Ovary (tissue), 9 donors: ENCODE data around the gene SLC6A1. TPM values are rescaled to one million over a fixed set of nuclear protein-coding genes. Genes with fewer than 3 reads are reported as not detected.
A peak's percentile ranks its signal among the peaks of the same experiment; 100 is the strongest.

ENCODE experiments used
- DNase-seq, 5 donors: peaks; one replicate each; pipeline ENCODE4 v3.0.0-alpha.2; 2019 to 2020
- H3K27ac ChIP-seq, 2 donors: fragments of 200-600 bp; one replicate each; pipeline versions ENCODE4 v1.5.1 to v1.8.0; 2019 to 2022
- H3K27me3 ChIP-seq: fragments of 200-600 bp; one replicate; pipeline ENCODE4 v1.8.0; 2022
- H3K36me3 ChIP-seq: fragments of 200-600 bp; sonication (generic); one replicate; pipeline ENCODE4 v1.5.1; 2019
- H3K4me1 ChIP-seq: one replicate; pipeline ENCODE4 v1.8.1; 2013; ENCODE audit warnings: mild to moderate bottlenecking, moderate library complexity; ENCODE audit not compliant: insufficient read depth
- H3K4me3 ChIP-seq: fragments of 200-600 bp; sonication (generic); one replicate; pipeline ENCODE4 v1.5.1; 2017
- H3K9me3 ChIP-seq, 2 donors: fragments of 200-600 bp in 1 of 2; sonication (generic) in 1 of 2; one replicate each; pipeline versions ENCODE4 v1.5.1 to v1.8.1; 2013 to 2019; ENCODE audit warnings: mild to moderate bottlenecking in 1 of 2, moderate library complexity in 1 of 2
- EP300 ChIP-seq: sonication (generic); formaldehyde crosslinking; IDR thresholded peaks from one replicate; pipeline ENCODE4 v1.6.1; 2017; ENCODE audit warnings: antibody characterized with exemption
- POLR2A ChIP-seq: fragments of 450-650 bp; IDR thresholded peaks from one replicate; pipeline ENCODE4 v1.6.1; 2017; ENCODE audit warnings: antibody characterized with exemption, mild to moderate bottlenecking, moderate library complexity
- WGBS, 3 donors: extraction: QIAGEN DNeasy Blood & Tissue Kit in 1 of 3; methylation state at CpG; one replicate each; pipeline versions ENCODE4 v1.1.5 to v1.1.7; 2013 to 2017; 5-methylcytosine and 5-hydroxymethylcytosine counted together
- intact Hi-C, 4 donors: fragments of 100-400 bp; cut with DNase I; formaldehyde crosslinking; loops; one replicate each; pipeline versions ENCODE4 v1.11.0 to v1.15.1; 2022 to 2023
- polyA plus RNA-seq, 2 donors: library from polyadenylated mRNA; stranded (reverse); fragments of 200-250 nt in 1 of 2; fragments of 350-450 nt in 1 of 2; fragmentation: Illumina TruSeq in 1 of 2; extraction: RNeasy Lipid Tissue Mini Kit (QIAGEN cat#74804) in 1 of 2; gene quantifications; one replicate each; pipeline ENCODE4 v1.2.3, GENCODE V29; 2013 to 2014
- total RNA-seq, 7 donors: library from RNA; depleted of rRNA in 2 of 7; stranded (reverse); fragments of >200 nt in 2 of 7; fragmentation: NEBNext Ultra II Directional in 3 of 7; extraction: Animal tissue kit (Norgen Biotek cat#: 25700) in 3 of 7; gene quantifications; one replicate each; pipeline versions ENCODE4 v1.1.0 to v1.2.4, GENCODE V29; 2016 to 2023
- TF ChIP-seq, protein P1 (sequence below), 3 donors: fragments of 450-650 bp in 2 of 3; fragments of 200-600 bp in 1 of 3; IDR thresholded peaks; one replicate each; pipeline versions ENCODE4 v1.5.1 to v1.8.0; 2016 to 2022; ENCODE audit warnings: antibody characterized with exemption in 3 of 3, mild to moderate bottlenecking in 1 of 3
- donor health status: DM: no; HTN: no; CAD: no; lungs with moderate emphysema.
- donor health status: DM: no; HTN: no; CAD: no.
- donor health status: Bipolar disorder and iron deficiency.
- donor health status: DM: yes; HTN: yes; CAD: no.
- donor health status: DM: no; HTN: no; CAD: no.
- donor health status: DM: yes; HTN: yes; CAD: no.

SLC6A1 gene
- total and polyA plus RNA-seq, 9 donors = 0.23 to 3.3 (median 1.2) TPM

DNA sequence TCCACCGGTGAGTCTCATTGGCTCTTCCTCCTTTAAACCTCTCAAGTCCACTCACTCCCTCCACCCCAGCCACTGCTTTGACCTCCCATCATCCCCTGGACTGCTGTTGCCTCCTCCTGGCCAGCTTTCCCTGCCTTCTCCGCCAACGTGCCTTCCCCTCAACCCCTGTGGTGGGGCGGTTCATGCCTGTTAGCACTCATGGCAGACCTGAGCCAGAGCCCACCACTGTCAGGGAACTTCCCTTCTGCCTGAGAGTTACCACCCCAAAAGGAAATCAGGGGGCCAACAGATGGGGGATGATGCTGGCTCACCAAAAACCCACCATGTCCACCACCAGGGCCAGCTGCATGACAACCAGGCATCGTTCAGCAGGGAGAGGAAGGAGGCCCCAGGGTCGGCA, 44.2 kb upstream of the SLC6A1 start:
- Histone ChIP-seq H3K27ac (no peak overlapping the region), H3K4me1 (no peaks in the 10 kb centered on the region), H3K36me3 (no peaks in the 10 kb centered on the region), H3K9me3 (no peaks in the 10 kb centered on the region), H3K27me3 (no peaks in the 10 kb centered on the region), H3K4me3 (no peak overlapping the region)
- intact Hi-C loops = loop anchor here in 1 of 4 donors (5.0 kb wide), 1 partner anchor 109 kb away; no protein-coding TSS in a partner anchor
- TF ChIP-seq, protein P1, sequence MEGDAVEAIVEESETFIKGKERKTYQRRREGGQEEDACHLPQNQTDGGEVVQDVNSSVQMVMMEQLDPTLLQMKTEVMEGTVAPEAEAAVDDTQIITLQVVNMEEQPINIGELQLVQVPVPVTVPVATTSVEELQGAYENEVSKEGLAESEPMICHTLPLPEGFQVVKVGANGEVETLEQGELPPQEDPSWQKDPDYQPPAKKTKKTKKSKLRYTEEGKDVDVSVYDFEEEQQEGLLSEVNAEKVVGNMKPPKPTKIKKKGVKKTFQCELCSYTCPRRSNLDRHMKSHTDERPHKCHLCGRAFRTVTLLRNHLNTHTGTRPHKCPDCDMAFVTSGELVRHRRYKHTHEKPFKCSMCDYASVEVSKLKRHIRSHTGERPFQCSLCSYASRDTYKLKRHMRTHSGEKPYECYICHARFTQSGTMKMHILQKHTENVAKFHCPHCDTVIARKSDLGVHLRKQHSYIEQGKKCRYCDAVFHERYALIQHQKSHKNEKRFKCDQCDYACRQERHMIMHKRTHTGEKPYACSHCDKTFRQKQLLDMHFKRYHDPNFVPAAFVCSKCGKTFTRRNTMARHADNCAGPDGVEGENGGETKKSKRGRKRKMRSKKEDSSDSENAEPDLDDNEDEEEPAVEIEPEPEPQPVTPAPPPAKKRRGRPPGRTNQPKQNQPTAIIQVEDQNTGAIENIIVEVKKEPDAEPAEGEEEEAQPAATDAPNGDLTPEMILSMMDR (IDR thresholded peaks at IDR 0.05) = no peak
- TF ChIP-seq EP300 (no peak), POLR2A (no peak)
- DNase-seq = no peak
- WGBS, 3 donors = 69 to 81% (median 75%) methylated on average over 6 of the region's 6 CpGs

DNA sequence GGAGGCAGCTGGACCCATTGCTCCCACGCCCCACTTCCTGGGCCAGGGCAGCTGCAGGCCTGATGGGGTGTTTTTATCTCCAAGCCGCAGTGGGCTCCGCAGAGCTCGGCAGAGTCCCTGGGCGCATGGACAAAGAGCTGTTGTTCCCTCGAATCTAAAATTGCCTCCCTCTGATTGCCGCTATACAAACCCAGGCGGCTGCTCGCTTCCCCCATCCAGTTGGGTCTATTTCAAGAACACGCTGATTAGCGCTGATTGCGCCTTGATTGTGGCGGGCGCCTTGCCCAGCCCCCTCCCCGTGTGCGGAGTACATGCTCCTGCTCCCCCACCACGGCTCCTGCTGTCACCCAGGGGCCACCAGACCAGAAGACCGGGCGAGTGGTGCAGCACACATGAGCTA, 43.4 kb upstream of the SLC6A1 start:
- H3K27me3 ChIP-seq = no peaks in the 10 kb centered on the region
- TF ChIP-seq POLR2A (no peak), EP300 (no peak)
- TF ChIP-seq, protein P1 (IDR thresholded peaks at IDR 0.05) = no peak
- no peak overlapping the region for H3K4me3 ChIP-seq
- 64 to 76% (median 70%) methylated on average over 19 of the region's 19 CpGs for WGBS, 3 donors
- no peak for DNase-seq
- intact Hi-C loops = loop anchor here in 1 of 4 donors (5.0 kb wide), 1 partner anchor 108 kb away; no protein-coding TSS in a partner anchor
- H3K4me1 ChIP-seq = no peaks in the 10 kb centered on the region
- no peaks in the 10 kb centered on the region for H3K9me3 ChIP-seq
- no peak overlapping the region for H3K27ac ChIP-seq
- H3K36me3 ChIP-seq = no peaks in the 10 kb centered on the region

DNA sequence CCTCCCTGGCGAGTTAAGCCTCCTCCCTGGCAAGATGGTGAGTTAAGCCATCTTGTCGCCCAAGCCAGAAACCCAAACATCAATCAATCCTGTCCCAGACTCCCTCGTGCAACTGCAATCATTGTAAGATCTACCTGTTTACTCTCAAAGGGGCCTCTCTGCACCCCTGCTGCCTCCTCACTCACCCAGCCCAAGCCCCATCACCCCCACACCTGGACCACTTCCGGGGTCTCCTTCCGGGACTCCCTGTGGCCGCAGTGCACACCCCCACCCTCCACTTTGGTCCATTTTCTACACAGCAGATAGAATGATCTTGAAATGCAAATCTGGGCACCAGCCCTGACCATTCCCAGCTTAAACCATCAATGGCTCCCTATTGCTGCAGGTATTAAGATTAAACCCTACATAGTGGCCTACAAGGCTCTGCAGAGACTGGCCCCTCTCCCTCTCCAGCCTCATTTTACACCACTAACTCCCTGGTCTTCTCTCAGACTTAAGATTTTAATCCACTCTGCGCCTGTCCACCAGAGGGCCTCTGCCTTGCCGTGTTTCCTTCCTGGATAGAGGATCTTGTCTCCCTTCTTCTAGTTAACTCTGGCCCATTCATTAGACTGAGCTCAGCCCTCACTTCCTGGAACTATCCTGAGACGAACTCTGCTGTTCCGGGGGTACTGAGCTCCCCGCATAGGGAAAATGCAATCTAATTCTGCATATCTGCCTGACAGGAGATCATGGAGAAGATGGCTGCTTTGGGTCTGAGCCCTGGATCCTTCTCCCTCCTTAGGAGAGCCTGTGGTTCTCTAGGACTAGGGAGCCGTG, 41.9 kb upstream of the SLC6A1 start:
- no peaks in the 10 kb centered on the region for H3K9me3 ChIP-seq
- no peaks in the 10 kb centered on the region for H3K27me3 ChIP-seq
- no peaks in the 10 kb centered on the region for H3K4me1 ChIP-seq
- 44 to 48% (median 45%) methylated on average over 12 of the region's 12 CpGs for WGBS, 3 donors
- intact Hi-C loops = loop anchor here in 1 of 4 donors (2.0 kb wide), 1 partner anchor 108 kb away; no protein-coding TSS in a partner anchor
- no peak overlapping the region for H3K27ac ChIP-seq
- DNase-seq = peak in 2 of 5 donors; percentile 52 to 54
- H3K4me3 ChIP-seq = no peak overlapping the region
- H3K36me3 ChIP-seq = no peaks in the 10 kb centered on the region
- no peak for TF ChIP-seq POLR2A
- TF ChIP-seq, protein P1 (IDR thresholded peaks at IDR 0.05) = peak in 2 of 3 donors; percentile 17
- no peak for TF ChIP-seq EP300

DNA sequence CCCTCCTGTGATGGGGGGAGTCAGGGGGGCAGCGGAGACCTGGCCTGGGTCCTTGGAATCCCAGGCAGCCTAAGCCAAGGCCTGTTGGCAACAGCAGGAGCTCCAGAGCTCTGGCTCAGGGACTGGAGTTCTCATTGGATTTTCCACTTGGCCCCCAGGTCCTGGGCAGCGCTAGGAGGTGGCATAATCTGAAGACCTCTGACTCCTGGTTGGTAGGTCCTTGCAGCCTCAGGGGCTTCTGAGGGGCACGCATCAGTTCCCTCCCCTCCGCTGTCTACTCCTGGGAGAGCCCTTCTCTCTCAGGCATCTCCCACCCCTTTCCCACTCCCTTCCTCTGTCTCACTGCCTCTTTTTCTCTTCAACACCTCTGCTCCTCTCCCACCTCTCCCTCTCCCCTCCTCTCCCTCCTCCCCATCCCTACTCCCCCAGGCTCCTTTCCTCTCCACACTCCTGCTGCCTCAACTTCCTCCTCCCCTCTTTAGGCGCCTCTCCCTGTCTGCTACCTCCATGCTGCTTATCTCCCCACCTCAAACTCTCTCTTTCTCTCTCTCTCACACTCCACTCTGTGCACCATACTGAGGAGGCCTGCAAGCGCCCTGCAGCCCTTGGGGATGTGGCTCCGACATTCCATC, 41.1 kb upstream of the SLC6A1 start:
- DNase-seq = no peak
- TF ChIP-seq POLR2A (no peak), EP300 (no peak)
- TF ChIP-seq, protein P1 (IDR thresholded peaks at IDR 0.05) = no peak
- Histone ChIP-seq H3K27me3 (no peaks in the 10 kb centered on the region), H3K4me1 (peaks cover 5% of the 10 kb centered on the region), H3K9me3 (no peaks in the 10 kb centered on the region), H3K36me3 (no peaks in the 10 kb centered on the region), H3K4me3 (no peak overlapping the region), H3K27ac (no peak overlapping the region)
- intact Hi-C loops = loop anchor here in 1 of 4 donors (2.0 kb wide), 1 partner anchor 107 kb away; no protein-coding TSS in a partner anchor
- WGBS, 3 donors = 62 to 73% (median 71%) methylated on average over 7 of the region's 7 CpGs
